Measurements from ENCODE around the gene SRCAP.

Gene SRCAP

DNA sequence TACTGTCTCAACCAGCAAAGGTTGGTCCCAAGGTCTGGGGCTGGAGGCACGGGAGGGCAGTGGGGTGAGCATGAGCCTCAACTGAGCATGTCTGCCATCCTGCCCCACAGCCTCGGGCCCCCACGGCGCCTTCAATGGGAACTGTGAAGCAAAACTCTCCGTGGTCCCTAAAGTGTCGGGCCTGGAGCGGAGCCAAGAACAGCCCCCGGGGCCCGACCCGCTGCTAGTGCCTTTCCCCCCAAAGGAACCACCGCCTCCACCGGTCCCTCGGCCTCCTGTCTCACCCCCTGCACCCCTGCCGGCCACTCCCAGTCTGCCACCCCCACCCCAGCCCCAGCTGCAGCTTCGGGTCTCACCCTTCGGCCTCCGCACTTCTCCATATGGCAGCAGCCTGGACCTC is 36.5 kb upstream of the SRCAP start:
- no peak for DNase-seq
- in situ Hi-C loops (cut with HindIII; ENCODE audit: low pct_ligation_motif_present, low pct_unique_long_range_greater_than_20kb, low sequenced_read_pairs), result no loop called here

DNA sequence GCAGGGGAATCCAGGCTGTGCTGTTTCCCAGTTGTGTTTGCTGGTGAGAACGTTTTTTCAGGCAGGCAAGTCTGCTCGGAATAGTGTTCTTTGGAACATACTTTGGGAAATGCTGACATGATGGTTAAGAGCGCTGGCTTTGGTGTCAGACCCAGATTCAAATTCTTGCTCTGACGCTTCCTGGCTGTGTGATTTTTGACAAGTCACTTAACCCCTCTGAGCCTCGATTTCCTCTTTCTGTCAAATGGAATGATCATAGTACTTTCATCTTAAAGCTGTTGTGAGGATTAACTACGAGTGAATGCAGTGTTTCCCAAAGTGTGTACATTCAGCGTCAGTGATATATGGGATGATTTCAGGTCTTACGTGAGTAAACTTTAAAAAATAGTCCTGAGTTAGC is 35.9 kb upstream of the SRCAP start:
- DNase-seq, result no peak
- in situ Hi-C loops (cut with HindIII; ENCODE audit: low pct_ligation_motif_present, low pct_unique_long_range_greater_than_20kb, low sequenced_read_pairs), result no loop called here

DNA sequence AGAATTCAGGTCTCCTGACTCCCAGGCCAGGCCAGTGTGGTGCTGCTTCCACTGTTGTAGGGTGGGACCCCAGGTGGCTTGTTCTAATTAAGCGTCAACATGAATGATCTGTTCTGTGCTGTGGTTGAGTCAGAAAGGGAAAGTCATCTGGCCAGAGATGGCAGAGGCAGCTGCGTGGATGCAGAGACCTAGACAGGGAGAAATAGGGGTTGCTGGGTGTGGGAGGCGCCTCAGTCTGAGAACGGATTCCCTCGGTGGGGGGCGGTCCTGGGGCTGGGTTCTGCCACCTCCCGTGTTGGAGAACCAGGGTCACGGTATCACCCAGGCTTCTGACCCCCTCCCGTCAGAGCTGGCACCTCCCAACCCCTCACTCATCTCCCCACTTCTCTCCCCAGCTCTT is 35.2 kb upstream of the SRCAP start:
- in situ Hi-C loops (cut with HindIII; ENCODE audit: low pct_ligation_motif_present, low pct_unique_long_range_greater_than_20kb, low sequenced_read_pairs), result no loop called here

DNA sequence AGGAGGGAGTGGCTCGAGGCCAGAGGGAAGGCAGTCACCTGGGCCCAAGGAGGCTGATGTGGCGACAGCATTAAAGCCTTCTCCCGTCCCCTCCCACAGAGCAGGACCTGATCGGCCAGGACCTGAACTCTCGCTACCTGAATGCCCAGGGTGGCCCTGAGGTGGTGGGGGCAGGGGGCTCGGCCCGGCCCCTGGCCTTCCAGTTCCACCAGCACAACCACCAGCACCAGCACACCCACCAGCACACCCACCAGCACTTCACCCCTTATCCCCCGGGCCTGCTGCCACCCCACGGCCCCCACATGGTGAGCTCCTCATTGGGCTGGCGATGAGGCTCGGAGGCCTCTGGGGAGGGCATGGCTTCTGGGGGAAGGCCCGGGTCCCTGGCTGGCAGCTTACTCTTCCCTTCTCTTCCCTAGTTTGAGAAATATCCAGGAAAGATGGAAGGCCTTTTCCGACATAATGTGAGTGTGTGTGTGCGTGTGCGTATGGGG is 34.3 kb upstream of the SRCAP start:
- DNase-seq, result no peak
- in situ Hi-C loops (cut with HindIII; ENCODE audit: low pct_ligation_motif_present, low pct_unique_long_range_greater_than_20kb, low sequenced_read_pairs), result no loop called here

More for the DNA sequence above, 35.2 kb upstream of the SRCAP start:
- no peak for DNase-seq

- no peak for DNase-seq
- in situ Hi-C loops (cut with HindIII; ENCODE audit: low pct_ligation_motif_present, low pct_unique_long_range_greater_than_20kb, low sequenced_read_pairs), result no loop called here
Measured at GRCh38 chr16:30665155-30665829, 33.7 kb upstream of the SRCAP start.

DNA sequence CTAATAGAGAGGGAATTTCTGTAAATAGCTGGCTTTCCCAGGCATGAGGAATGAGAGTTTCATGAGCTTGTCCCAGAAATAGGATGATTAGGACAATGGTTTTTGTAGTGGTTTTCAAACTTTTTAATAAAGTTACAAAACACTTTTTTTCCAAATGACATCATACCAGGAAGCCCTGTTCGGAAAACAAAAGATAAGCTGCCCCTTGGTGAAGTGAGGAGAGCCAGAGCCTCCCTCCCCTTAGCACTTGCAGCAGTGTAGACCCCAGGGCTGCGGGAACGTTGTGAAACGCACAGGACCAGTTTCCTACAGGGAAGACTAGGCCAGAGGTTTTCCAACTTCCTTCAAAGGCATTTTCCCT is 33.2 kb upstream of the SRCAP start:
- in situ Hi-C loops (cut with HindIII; ENCODE audit: low pct_ligation_motif_present, low pct_unique_long_range_greater_than_20kb, low sequenced_read_pairs), result no loop called here

GRCh38 chr16:30666681-30667080 is 32.3 kb upstream of the SRCAP start:
- DNase-seq, result no peak

More for the DNA sequence above, 33.2 kb upstream of the SRCAP start:
- DNase-seq, result no peak

DNA sequence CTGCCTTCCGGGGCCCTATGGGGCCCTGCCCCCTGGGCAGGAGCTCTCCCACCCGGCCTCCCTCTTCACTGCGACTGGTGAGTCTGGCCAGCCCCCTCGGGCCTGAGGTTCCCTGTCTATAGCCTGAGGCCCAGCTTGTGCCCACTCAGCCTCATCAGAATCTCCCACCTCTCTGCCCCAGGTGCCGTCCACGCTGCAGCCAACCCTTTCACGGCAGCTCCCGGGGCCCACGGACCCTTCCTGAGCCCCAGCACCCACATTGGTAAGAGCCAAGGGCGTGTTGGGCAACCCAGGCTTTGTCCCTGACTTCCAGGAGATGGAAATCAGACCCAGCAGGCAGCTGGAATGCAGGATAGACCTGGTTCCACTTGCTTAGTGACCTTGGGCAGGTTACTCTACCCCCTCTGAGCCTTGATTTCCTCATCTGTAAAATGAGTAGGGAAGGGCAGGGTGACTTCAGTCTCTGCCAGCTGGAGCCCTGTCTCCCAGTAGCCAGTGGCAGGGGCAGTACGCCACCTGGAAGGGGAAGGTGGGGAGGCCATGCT is 31.5 kb upstream of the SRCAP start:
- in situ Hi-C loops (cut with HindIII; ENCODE audit: low pct_ligation_motif_present, low pct_unique_long_range_greater_than_20kb, low sequenced_read_pairs), result no loop called here
- DNase-seq, result no peak

More at GRCh38 chr16:30666681-30667080, 32.3 kb upstream of the SRCAP start:
- in situ Hi-C loops (cut with HindIII; ENCODE audit: low pct_ligation_motif_present, low pct_unique_long_range_greater_than_20kb, low sequenced_read_pairs), result no loop called here

DNA sequence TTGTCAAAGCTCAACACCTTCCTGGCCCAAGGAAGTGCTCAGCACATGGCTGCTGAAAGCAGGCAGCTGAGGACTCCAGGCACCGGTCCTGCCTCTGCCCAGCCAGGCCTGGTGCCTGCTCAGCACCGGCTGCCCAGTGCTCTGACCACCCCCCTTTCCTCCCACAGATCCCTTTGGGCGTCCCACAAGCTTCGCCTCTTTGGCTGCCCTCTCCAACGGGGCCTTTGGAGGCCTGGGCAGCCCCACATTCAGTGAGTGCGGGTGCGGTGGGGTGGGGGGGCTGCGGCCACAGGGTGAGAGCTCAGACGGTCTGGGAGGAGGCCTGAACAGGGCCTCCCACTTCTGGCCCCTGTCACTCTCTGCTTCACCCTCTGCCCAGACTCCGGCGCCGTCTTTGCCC is 30.6 kb upstream of the SRCAP start:
- in situ Hi-C loops (cut with HindIII; ENCODE audit: low pct_ligation_motif_present, low pct_unique_long_range_greater_than_20kb, low sequenced_read_pairs), result no loop called here
- DNase-seq, result no peak

DNA sequence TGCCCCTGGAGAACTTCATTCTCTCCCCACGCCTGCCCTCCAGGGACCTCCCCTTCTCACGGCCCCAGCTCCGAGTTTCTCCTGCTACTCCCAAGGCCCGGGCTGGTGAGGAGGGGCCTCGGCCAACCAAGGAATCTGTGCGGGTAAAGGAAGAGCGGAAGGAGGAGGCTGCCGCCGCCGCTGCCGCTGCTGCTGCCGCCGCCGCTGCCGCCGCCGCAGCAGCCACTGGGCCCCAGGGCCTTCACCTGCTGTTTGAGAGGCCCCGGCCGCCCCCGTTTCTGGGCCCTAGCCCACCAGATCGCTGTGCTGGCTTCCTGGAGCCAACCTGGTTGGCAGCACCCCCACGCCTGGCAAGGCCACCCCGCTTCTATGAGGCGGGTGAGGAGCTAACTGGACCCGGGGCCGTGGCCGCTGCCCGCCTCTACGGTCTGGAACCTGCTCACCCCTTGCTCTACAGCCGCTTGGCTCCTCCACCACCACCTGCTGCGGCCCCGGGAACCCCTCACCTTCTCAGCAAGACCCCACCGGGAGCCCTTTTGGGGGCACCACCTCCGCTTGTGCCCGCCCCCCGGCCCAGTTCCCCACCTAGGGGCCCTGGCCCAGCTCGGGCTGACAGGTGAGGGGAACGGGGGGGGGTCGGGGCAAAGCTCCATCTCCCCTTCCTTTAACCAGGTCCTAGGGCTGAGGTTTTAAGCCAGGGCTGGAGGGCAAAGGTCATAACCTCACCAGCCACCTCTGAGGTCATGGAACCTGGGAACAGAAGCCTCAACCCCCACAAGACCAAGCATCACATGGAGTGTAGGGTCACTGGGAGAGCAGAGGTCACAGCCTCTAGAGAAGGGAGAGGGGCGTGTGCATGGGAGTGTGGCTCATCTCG is 29.7 kb upstream of the SRCAP start:
- DNase-seq, result no peak
- in situ Hi-C loops (cut with HindIII; ENCODE audit: low pct_ligation_motif_present, low pct_unique_long_range_greater_than_20kb, low sequenced_read_pairs), result no loop called here

GRCh38 chr16:30669903-30670824 is 28.8 kb upstream of the SRCAP start:
- in situ Hi-C loops (cut with HindIII; ENCODE audit: low pct_ligation_motif_present, low pct_unique_long_range_greater_than_20kb, low sequenced_read_pairs), result no loop called here
- no peak for DNase-seq

DNA sequence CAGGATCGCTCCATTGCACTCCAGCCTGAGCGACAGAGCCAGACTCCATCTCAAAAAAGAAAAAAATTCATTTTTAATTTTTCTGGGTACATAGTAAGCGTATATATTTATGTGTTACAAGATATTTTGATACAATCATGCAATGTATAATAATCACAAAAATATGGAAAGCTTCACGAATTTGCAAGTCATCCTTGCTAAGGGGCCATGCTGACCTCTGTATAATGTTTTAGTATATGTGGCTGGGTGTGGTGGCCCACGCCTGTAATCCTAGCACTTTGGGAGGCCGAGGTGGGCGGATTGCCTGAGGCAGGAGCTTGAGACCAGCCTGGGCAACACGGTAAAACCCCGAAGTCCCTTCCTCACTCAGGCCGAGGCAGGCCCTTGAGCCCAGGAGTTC is 23.8 kb upstream of the SRCAP start:
- in situ Hi-C loops (cut with HindIII; ENCODE audit: low pct_ligation_motif_present, low pct_unique_long_range_greater_than_20kb, low sequenced_read_pairs), result no loop called here
- DNase-seq, result no peak

GRCh38 chr16:30677931-30678585 is 20.9 kb upstream of the SRCAP start:
- in situ Hi-C loops (cut with HindIII; ENCODE audit: low pct_ligation_motif_present, low pct_unique_long_range_greater_than_20kb, low sequenced_read_pairs), result no loop called here
- DNase-seq, result no peak

DNA sequence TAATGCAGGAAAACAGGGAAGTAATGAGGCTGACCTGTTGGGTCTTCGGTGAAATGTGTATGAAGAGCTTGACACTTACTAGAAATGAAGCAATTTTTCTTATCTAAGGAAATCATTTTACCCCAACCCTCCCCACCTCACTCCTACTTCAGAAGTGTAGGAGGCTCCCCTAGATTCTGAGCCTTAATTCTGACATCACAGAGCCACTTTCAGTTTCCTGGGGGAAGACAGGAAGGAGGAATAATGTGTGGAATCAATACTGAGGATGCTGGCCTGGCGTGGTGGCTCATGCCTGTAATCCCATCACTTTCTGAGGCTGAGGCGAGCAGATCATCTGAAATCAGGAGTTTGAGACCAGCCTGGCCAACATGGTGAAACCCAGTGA is 20.4 kb upstream of the SRCAP start:
- no peak for DNase-seq
- in situ Hi-C loops (cut with HindIII; ENCODE audit: low pct_ligation_motif_present, low pct_unique_long_range_greater_than_20kb, low sequenced_read_pairs), result no loop called here

DNA sequence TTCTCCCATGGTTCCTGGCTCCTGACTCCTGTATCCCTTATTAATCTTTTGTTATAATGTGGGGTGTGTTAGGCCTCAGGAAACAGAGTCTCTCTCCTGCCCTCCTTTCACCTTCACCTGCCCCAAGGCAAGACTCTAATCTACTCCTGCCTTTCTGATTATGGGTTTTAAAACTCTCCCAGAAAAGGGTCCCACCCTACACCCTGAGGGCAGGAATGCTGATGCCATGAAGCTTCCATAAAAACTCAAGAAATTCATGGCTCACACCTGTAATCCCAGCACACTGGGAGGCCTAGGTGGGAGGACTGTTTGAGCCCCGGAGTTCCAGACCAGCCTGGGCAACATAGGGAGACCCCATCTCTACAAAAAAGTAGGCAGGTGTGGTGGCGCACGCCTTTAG is 18.6 kb upstream of the SRCAP start:
- in situ Hi-C loops (cut with HindIII; ENCODE audit: low pct_ligation_motif_present, low pct_unique_long_range_greater_than_20kb, low sequenced_read_pairs), result no loop called here
- no peak for DNase-seq

- no peak for DNase-seq
- in situ Hi-C loops (cut with HindIII; ENCODE audit: low pct_ligation_motif_present, low pct_unique_long_range_greater_than_20kb, low sequenced_read_pairs), result no loop called here
Measured at GRCh38 chr16:30688701-30689100, 10.3 kb upstream of the SRCAP start.

- in situ Hi-C loops (cut with HindIII; ENCODE audit: low pct_ligation_motif_present, low pct_unique_long_range_greater_than_20kb, low sequenced_read_pairs), result no loop called here
- no peak for DNase-seq
Measured at GRCh38 chr16:30691907-30692306, 7.1 kb upstream of the SRCAP start.

DNA sequence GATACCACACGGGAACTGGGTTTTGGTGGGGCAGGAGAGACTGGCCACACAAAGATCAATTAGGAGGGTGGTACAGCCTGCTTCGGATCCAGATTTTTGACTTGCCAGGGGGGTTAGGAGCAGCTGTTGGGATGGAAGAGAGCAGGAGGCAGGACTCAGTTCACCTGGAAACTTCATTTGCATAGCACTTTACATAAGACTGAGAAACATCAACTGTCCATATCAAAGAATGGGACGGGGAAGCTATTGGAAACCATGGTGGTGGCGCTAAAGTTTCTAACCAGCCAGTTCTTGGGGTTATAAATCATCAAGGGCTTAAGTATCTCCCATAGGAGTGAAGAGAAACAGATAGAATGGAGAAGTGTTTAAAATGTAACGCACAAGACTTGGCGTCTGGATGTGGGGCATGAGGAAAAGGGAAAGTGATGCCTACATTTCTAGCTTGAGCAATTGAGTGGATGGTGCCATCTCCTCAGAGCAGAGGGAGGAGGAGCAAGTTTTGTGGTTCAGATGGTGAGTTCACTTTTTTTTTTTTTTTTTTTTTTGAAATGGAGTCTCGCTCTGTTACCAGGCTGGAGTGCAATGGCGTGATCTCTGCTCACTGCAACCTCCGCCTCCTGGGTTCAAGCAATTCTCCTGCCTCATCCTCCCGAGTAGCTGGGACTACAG is 6.4 kb upstream of the SRCAP start:
- in situ Hi-C loops (cut with HindIII; ENCODE audit: low pct_ligation_motif_present, low pct_unique_long_range_greater_than_20kb, low sequenced_read_pairs), result no loop called here
- DNase-seq, result no peak
